Measurements from ENCODE around the gene MYLK4. TPM values are rescaled to one million over a fixed set of nuclear protein-coding genes. Genes with fewer than 3 reads are reported as not detected.

Gene MYLK4
- total RNA-seq, 1 experiment from 2014 or later = 0.85 TPM

DNA sequence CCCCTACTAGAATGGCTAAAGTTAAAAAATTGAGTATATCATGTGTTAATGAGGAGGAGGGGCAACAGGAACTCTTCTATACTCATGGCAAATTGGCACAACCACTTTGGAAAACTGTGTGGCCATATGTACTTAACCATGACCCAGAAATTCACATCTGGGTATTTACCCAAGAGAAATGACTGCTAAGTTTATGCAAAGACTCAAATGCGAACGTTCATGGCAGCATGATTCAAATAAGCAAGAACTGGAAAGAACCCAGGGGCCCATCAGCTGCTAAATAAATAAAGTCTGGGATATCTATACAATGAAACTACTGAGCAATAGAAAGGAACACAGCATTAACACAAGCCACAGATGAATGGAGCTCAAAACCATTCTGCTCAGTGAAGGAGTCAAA is 107.6 kb downstream of the MYLK4 start:
- no peak overlapping the region for H3K27ac ChIP-seq (ENCODE audit: low read length)
- H3K4me1 ChIP-seq (ENCODE audit: control insufficient read depth, insufficient read depth, low read length) = no peaks in the 10 kb centered on the region
- TF ChIP-seq TCF7L2 (IDR thresholded peaks at IDR 0.05; ENCODE audit: low read depth, low read length) (no peak), POLR2AphosphoS5 (IDR thresholded peaks at IDR 0.05; ENCODE audit: low read depth, low read length) (no peak), REST (IDR thresholded peaks at IDR 0.05; ENCODE audit: insufficient read depth in 1 of 2, low read depth in 2 of 2, low read length in 1 of 2) (no peak), SIN3A (IDR thresholded peaks at IDR 0.05; ENCODE audit: borderline replicate concordance, insufficient read depth, low read depth, low read length) (no peak)
- TF ChIP-seq, protein P1, sequence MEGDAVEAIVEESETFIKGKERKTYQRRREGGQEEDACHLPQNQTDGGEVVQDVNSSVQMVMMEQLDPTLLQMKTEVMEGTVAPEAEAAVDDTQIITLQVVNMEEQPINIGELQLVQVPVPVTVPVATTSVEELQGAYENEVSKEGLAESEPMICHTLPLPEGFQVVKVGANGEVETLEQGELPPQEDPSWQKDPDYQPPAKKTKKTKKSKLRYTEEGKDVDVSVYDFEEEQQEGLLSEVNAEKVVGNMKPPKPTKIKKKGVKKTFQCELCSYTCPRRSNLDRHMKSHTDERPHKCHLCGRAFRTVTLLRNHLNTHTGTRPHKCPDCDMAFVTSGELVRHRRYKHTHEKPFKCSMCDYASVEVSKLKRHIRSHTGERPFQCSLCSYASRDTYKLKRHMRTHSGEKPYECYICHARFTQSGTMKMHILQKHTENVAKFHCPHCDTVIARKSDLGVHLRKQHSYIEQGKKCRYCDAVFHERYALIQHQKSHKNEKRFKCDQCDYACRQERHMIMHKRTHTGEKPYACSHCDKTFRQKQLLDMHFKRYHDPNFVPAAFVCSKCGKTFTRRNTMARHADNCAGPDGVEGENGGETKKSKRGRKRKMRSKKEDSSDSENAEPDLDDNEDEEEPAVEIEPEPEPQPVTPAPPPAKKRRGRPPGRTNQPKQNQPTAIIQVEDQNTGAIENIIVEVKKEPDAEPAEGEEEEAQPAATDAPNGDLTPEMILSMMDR (IDR thresholded peaks at IDR 0.05) = no peak
- H3K4me3 ChIP-seq (ENCODE audit: low read depth in 2 of 2, low read length in 2 of 2) = no peak overlapping the region
- ChIA-PET POLR2A (no interaction called here), CTCF (interaction anchor here (1.3 kb wide), 1 partner anchor 9 kb away, joined by 3 read pairs; no protein-coding TSS in a partner anchor)
- ATAC-seq (no peak), DNase-seq (ENCODE audit: low read depth, low spot score) (no peak)
- no TSS peak for BruUV-seq (replicated peaks)
- in situ Hi-C loops (cut with HindIII; ENCODE audit: low pct_unique_long_range_greater_than_20kb, low sequenced_read_pairs) (no loop called here), intact Hi-C loops (cut with micrococcal nuclease; ENCODE audit: unreplicated experiment) (no loop called here)
- H3K9me3 ChIP-seq (ENCODE audit: control insufficient read depth, insufficient read depth, low read depth, low read length) = no peaks in the 10 kb centered on the region
- H3K36me3 ChIP-seq (ENCODE audit: control insufficient read depth, insufficient read depth, low read length) = no peaks in the 10 kb centered on the region
- H3K27me3 ChIP-seq (ENCODE audit: control insufficient read depth, insufficient read depth, low read length) = no peaks in the 10 kb centered on the region; the same call in 1 of the 2 replicates

- no peaks in the 10 kb centered on the region for H3K4me1 ChIP-seq (ENCODE audit: control insufficient read depth, insufficient read depth, low read length)
- no peak overlapping the region for H3K27ac ChIP-seq (ENCODE audit: low read length)
- no TSS peak for BruUV-seq (replicated peaks)
- POLR2A ChIA-PET = no interaction called here
- intact Hi-C loops (cut with micrococcal nuclease; ENCODE audit: unreplicated experiment) (no loop called here), in situ Hi-C loops (cut with HindIII; ENCODE audit: low pct_unique_long_range_greater_than_20kb, low sequenced_read_pairs) (no loop called here)
- no peak overlapping the region for H3K4me3 ChIP-seq (ENCODE audit: low read depth in 2 of 2, low read length in 2 of 2)
- no peaks in the 10 kb centered on the region for H3K9me3 ChIP-seq (ENCODE audit: control insufficient read depth, insufficient read depth, low read depth, low read length)
- TF ChIP-seq, protein P1 (IDR thresholded peaks at IDR 0.05) = no peak
- no peaks in the 10 kb centered on the region for H3K36me3 ChIP-seq (ENCODE audit: control insufficient read depth, insufficient read depth, low read length)
- no peaks in the 10 kb centered on the region for H3K27me3 ChIP-seq (ENCODE audit: control insufficient read depth, insufficient read depth, low read length)
- no peak for ATAC-seq
- no peak for DNase-seq (ENCODE audit: low read depth, low spot score)
- CTCF ChIA-PET = no interaction called here
Observed at GRCh38 chr6:2641044-2641725, 109.5 kb downstream of the MYLK4 start.

Measured in Panc1 (cell line).